Smooth muscle cell (in vitro differentiated cells): ENCODE data around the gene UTF1. TPM values are rescaled to one million over a fixed set of nuclear protein-coding genes. Genes with fewer than 3 reads are reported as not detected.

Experiments used
- DNase-seq: peaks from one replicate; lab custom pipeline; 2025; ENCODE audit not compliant: unreplicated experiment; lab: John Stamatoyannopoulos, UW
- H2AFZ ChIP-seq: fragments of 200-600 bp; sonication (generic); 2 replicates; pipeline ENCODE4 v1.6.0; 2016; ENCODE audit warnings: antibody characterized with exemption, low read depth, mild to moderate bottlenecking
- H3F3A ChIP-seq: fragments of 200-600 bp; sonication (generic); 2 replicates; pipeline ENCODE4 v1.6.0; 2017; ENCODE audit warnings: antibody characterized with exemption, low read depth
- H3K27ac ChIP-seq: fragments of 200-600 bp; sonication (generic); 2 replicates; pipeline ENCODE4 v1.5.1; 2016; ENCODE audit warnings: low read depth, mild to moderate bottlenecking
- H3K27me3 ChIP-seq: fragments of 200-600 bp; sonication (generic); 2 replicates; pipeline ENCODE4 v1.6.1; 2016; ENCODE audit warnings: low read depth, mild to moderate bottlenecking
- H3K36me3 ChIP-seq: fragments of 200-600 bp; sonication (generic); 2 replicates; pipeline ENCODE4 v1.5.1; 2016; ENCODE audit warnings: low read depth
- H3K4me1 ChIP-seq: fragments of 200-600 bp; sonication (generic); 2 replicates; pipeline ENCODE4 v1.5.1; 2016; ENCODE audit warnings: low read depth
- H3K4me2 ChIP-seq: fragments of 200-600 bp; sonication (generic); 2 replicates; pipeline ENCODE4 v1.6.0; 2016; ENCODE audit warnings: mild to moderate bottlenecking
- H3K4me3 ChIP-seq: fragments of 200-600 bp; sonication (generic); 2 replicates; pipeline ENCODE4 v1.5.1; 2016; ENCODE audit warnings: mild to moderate bottlenecking
- H3K79me2 ChIP-seq: fragments of 200-600 bp; sonication (generic); 2 replicates; pipeline ENCODE4 v1.6.0; 2016; ENCODE audit warnings: low read depth, mild to moderate bottlenecking
- H3K9ac ChIP-seq: fragments of 200-600 bp; sonication (generic); 2 replicates; pipeline ENCODE4 v1.6.0; 2016; ENCODE audit warnings: low read depth
- H3K9me3 ChIP-seq: fragments of 200-600 bp; sonication (generic); replicated peaks from 2 replicates; pipeline ENCODE4 v1.5.1; 2016; ENCODE audit warnings: low read depth
- H4K20me1 ChIP-seq: fragments of 200-600 bp; sonication (generic); 2 replicates; pipeline ENCODE4 v1.6.0; 2016; ENCODE audit warnings: low read depth
- WGBS: methylation state at CpG from one replicate; pipeline ENCODE4 v1.1.7; 2016; ENCODE audit warnings: low lambda C conversion rate; 5-methylcytosine and 5-hydroxymethylcytosine counted together
- polyA plus RNA-seq: library from polyadenylated mRNA; unstranded; fragments of >200 nt; fragmentation: Nextera tagmentation; extraction: Ambion mirVana; gene quantifications from 2 replicates; pipeline ENCODE4 v1.2.1, GENCODE V29; 2016
- total RNA-seq: library from RNA; depleted of rRNA; stranded (reverse); fragments of >200 nt; gene quantifications from 2 replicates; pipeline ENCODE4 v1.2.3, GENCODE V29; 2014
- TF ChIP-seq, protein P1 (sequence below): fragments of 200-600 bp; sonication (generic); IDR thresholded peaks from 2 replicates; pipeline ENCODE4 v1.5.1; 2017; ENCODE audit warnings: borderline replicate concordance, mild to moderate bottlenecking, antibody characterized with exemption; ENCODE audit not compliant: insufficient read depth, poor library complexity, severe bottlenecking

Gene UTF1
- total and polyA plus RNA-seq, 2 experiments from 2014 or later: not detected

DNA sequence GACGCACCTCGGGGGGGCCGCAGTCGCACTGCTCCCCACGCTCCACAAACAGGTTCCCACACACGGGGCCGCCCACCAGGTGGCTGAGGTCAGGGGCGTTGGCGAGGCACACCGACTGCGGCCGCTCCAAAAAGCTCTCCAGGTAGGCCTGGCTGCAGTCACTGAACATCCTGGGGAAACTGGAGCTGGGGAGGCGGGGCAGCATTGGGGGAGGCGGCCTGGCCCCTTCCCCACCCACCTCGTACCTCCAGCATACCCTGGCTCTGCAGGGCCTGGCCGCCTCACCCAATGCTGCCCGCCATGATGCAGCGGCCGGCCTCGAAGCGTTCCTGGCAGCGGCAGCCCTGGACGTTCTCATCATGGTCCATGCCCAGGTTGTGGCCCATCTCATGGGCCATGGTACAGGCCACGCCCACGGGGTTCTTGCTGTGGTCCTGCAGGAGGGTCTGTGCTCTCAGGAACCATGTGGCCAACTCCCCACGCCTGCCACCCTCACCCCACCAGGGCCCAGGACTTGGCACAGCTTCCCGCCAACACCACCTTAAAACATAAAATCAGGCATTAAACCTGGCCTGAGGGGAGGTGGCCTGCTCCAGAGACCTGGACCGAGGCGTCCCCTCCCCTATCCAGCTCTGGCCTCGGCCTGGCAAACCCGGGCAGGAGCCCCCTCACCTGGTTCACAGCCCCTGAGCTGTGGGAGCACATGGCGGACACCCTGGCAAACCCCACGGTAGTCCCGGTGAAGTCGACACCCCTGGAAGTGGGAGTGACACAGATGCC lies 41.7 kb downstream of the UTF1 start:
- TF ChIP-seq, protein P1, sequence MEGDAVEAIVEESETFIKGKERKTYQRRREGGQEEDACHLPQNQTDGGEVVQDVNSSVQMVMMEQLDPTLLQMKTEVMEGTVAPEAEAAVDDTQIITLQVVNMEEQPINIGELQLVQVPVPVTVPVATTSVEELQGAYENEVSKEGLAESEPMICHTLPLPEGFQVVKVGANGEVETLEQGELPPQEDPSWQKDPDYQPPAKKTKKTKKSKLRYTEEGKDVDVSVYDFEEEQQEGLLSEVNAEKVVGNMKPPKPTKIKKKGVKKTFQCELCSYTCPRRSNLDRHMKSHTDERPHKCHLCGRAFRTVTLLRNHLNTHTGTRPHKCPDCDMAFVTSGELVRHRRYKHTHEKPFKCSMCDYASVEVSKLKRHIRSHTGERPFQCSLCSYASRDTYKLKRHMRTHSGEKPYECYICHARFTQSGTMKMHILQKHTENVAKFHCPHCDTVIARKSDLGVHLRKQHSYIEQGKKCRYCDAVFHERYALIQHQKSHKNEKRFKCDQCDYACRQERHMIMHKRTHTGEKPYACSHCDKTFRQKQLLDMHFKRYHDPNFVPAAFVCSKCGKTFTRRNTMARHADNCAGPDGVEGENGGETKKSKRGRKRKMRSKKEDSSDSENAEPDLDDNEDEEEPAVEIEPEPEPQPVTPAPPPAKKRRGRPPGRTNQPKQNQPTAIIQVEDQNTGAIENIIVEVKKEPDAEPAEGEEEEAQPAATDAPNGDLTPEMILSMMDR: no peak

DNA sequence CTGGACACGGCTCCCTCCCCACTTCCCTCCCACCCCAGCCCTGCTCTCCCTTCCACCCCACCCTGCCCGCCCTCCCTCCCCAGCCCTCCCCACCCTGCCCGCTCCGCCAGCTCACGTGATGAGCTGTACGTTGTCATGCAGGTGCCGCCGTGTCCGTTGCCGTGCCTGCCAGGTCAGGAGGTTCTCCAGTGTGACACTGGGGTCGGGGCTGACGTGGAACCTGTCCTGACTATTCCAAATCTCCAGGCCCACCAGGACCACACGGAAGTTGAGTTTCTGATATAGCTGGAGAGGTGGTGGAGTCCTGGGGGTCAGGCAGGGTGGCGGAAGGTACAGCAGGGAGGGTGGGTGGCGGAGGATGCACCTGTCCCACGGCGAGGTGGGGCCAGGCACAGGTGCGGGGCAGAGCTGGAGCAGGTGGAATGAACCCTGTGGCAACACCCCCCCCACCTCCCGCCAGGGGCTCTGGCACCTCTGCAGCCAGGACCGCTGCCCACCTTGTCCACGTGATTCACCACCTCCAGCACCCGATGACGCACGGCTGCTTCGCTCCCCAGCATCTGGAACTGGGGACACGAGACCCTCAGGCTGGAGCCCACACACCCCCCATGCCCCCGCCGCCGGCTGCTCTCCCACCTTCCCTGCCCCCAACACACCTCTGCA lies 42.4 kb downstream of the UTF1 start:
- no peak overlapping the region for H3K4me3 ChIP-seq
- no peaks in the 10 kb centered on the region for H3F3A ChIP-seq
- H3K4me2 ChIP-seq: no peak overlapping the region
- H3K4me1 ChIP-seq: peaks cover 12% of the 10 kb centered on the region
- H2AFZ ChIP-seq: no peak overlapping the region
- no peaks in the 10 kb centered on the region for H3K79me2 ChIP-seq
- TF ChIP-seq, protein P1: no peak
- no peaks in the 10 kb centered on the region for H3K9me3 ChIP-seq
- WGBS: 93% methylated on average over 9 of the region's 29 CpGs
- H3K9ac ChIP-seq: no peak overlapping the region
- H3K36me3 ChIP-seq: no peaks in the 10 kb centered on the region
- peaks cover 23% of the 10 kb centered on the region for H3K27me3 ChIP-seq
- DNase-seq: no peak
- H4K20me1 ChIP-seq: peaks cover 6% of the 10 kb centered on the region
- no peak overlapping the region for H3K27ac ChIP-seq

More for the DNA sequence above, 41.7 kb downstream of the UTF1 start:
- H3K27ac ChIP-seq: no peak overlapping the region
- DNase-seq: no peak
- H3K79me2 ChIP-seq: no peaks in the 10 kb centered on the region
- H3K9me3 ChIP-seq: no peaks in the 10 kb centered on the region
- peaks cover 9% of the 10 kb centered on the region for H3K4me1 ChIP-seq
- 85% methylated on average over 34 of the region's 35 CpGs for WGBS
- no peaks in the 10 kb centered on the region for H3K36me3 ChIP-seq
- no peak overlapping the region for H3K4me3 ChIP-seq
- peaks cover 18% of the 10 kb centered on the region for H3K27me3 ChIP-seq
- no peak overlapping the region for H2AFZ ChIP-seq
- no peak overlapping the region for H3K4me2 ChIP-seq
- H3K9ac ChIP-seq: no peak overlapping the region
- H3F3A ChIP-seq: no peaks in the 10 kb centered on the region
- no peaks in the 10 kb centered on the region for H4K20me1 ChIP-seq

DNA sequence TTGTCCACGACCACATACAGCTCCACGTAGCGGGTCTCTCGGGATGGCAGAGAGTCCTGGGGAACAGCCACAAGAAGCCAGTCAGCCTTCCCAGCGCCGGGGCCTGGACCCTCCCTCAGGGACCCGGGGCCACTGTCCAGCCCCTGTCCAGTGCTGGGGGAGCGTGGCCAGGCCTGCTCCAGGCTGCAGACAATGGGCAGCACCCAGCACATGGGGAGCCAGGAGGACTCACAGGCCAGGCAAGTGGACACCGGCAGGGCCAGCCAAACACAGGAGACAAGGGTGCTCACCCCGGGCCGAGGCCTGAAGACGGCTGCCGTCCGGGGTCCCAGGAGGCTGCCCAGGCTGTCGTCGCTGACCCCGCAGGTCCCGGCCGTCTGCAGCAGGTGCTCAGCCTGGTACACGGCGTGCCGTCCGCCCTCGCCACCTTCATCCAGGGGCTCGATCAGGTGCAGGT lies 43.0 kb downstream of the UTF1 start:
- no peak for DNase-seq
- H4K20me1 ChIP-seq: peaks cover 8% of the 10 kb centered on the region
- peaks cover 23% of the 10 kb centered on the region for H3K27me3 ChIP-seq
- no peaks in the 10 kb centered on the region for H3K9me3 ChIP-seq
- no peak overlapping the region for H3K4me3 ChIP-seq
- no peak overlapping the region for H3K27ac ChIP-seq
- WGBS: 93% methylated on average over 25 of the region's 25 CpGs
- H3K4me2 ChIP-seq: no peak overlapping the region
- H3F3A ChIP-seq: no peaks in the 10 kb centered on the region
- no peaks in the 10 kb centered on the region for H3K79me2 ChIP-seq
- H2AFZ ChIP-seq: no peak overlapping the region
- TF ChIP-seq, protein P1: no peak
- H3K4me1 ChIP-seq: peaks cover 12% of the 10 kb centered on the region
- no peak overlapping the region for H3K9ac ChIP-seq
- no peaks in the 10 kb centered on the region for H3K36me3 ChIP-seq
